Mucosa of descending colon (tissue), 3 donors: ENCODE data around the gene NR1D2. TPM values are rescaled to one million over a fixed set of nuclear protein-coding genes. Genes with fewer than 3 reads are reported as not detected.
A peak's percentile ranks its signal among the peaks of the same experiment; 100 is the strongest.
"Not testable (repeated sequence)": the region's sequence is repeated elsewhere in the genome, so short reads cannot be mapped to it uniquely, and the experiment has no call there.

Experiments
- ATAC-seq: fragments of 200-7000 bp; cut with Tn5 transposase; one replicate; pipeline ENCODE4 v1.9.1; 2020; ENCODE audit warnings: mild to moderate bottlenecking, moderate library complexity
- DNase-seq, 3 donors: peaks; one replicate each; pipeline ENCODE4 v3.0.0-alpha.2; 2020
- H3K36me3 ChIP-seq: fragments of 200-600 bp; one replicate; pipeline ENCODE4 v1.8.0; 2021; ENCODE audit warnings: low read depth, mild to moderate bottlenecking
- H3K4me1 ChIP-seq: fragments of 200-600 bp; one replicate; pipeline ENCODE4 v1.8.0; 2021; ENCODE audit warnings: low read depth, mild to moderate bottlenecking
- H3K4me3 ChIP-seq: fragments of 200-600 bp; one replicate; pipeline ENCODE4 v1.8.0; 2021; ENCODE audit warnings: mild to moderate bottlenecking
- H3K9me3 ChIP-seq: fragments of 200-600 bp; one replicate; pipeline ENCODE4 v1.8.0; 2021; ENCODE audit warnings: mild to moderate bottlenecking
- CTCF ChIP-seq: fragments of 200-600 bp; IDR thresholded peaks from one replicate; pipeline ENCODE4 v1.8.0; 2022; ENCODE audit warnings: antibody characterized with exemption, mild to moderate bottlenecking
- intact Hi-C, 2 donors: fragments of 100-400 bp; cut with DNase I in 1 of 2; cut with micrococcal nuclease in 1 of 2; formaldehyde crosslinking; loops; one replicate each; pipeline versions ENCODE4 v1.11.0 to v1.11.1; 2022; cut with DNase I, micrococcal nuclease
- total RNA-seq, 3 donors: library from RNA; stranded (reverse); fragmentation: NEBNext Ultra II Directional in 2 of 3; extraction: Animal tissue kit (Norgen Biotek cat#: 25700) in 2 of 3; gene quantifications; one replicate each; pipeline versions ENCODE4 v1.2.1 to v1.2.4, GENCODE V29; 2021 to 2023
- donor health status: DM: no; HTN: no; CAD: no; lungs with moderate emphysema.
- donor health status: DM: no; HTN: no; CAD: no.
- donor health status: DM: no; HTN: yes; CAD: no.

Gene NR1D2
- total RNA-seq, 3 donors from 2014 or later, result 16.5 to 37.8 (median 28.5) TPM

- no peak for TF ChIP-seq CTCF
- no peak overlapping the region for H3K4me3 ChIP-seq
- no peaks in the 10 kb centered on the region for H3K36me3 ChIP-seq
- no peak for DNase-seq
- intact Hi-C loops, result no loop called here
- no peak for ATAC-seq
- peaks cover 7% of the 10 kb centered on the region for H3K4me1 ChIP-seq
- no peaks in the 10 kb centered on the region for H3K9me3 ChIP-seq
Observed at GRCh38 chr3:23913182-23913581, 31.9 kb upstream of the NR1D2 start.

- H3K9me3 ChIP-seq, result no peaks in the 10 kb centered on the region
- DNase-seq (no peak), ATAC-seq (no peak)
- peaks cover 14% of the 10 kb centered on the region for H3K4me1 ChIP-seq
- intact Hi-C loops, result no loop called here
- no peak for TF ChIP-seq CTCF
- H3K4me3 ChIP-seq, result no peak overlapping the region
- H3K36me3 ChIP-seq, result no peaks in the 10 kb centered on the region
Observed at GRCh38 chr3:23913873-23914743, 31.0 kb upstream of the NR1D2 start.

GRCh38 chr3:23915537-23916108 is 29.5 kb upstream of the NR1D2 start:
- Histone ChIP-seq H3K9me3 (no peaks in the 10 kb centered on the region), H3K4me3 (no peak overlapping the region), H3K4me1 (peaks cover 14% of the 10 kb centered on the region), H3K36me3 (no peaks in the 10 kb centered on the region)
- ATAC-seq, result no peak
- TF ChIP-seq CTCF, result no peak
- DNase-seq, result peak in 1 of 3 donors; percentile 17
- intact Hi-C loops, result no loop called here

GRCh38 chr3:23916152-23916885 is 28.8 kb upstream of the NR1D2 start:
- no peak for TF ChIP-seq CTCF
- ATAC-seq, result peak; percentile 62
- Histone ChIP-seq H3K9me3 (no peaks in the 10 kb centered on the region), H3K4me1 (peaks cover 14% of the 10 kb centered on the region), H3K4me3 (peak overlapping the region; percentile 83), H3K36me3 (no peaks in the 10 kb centered on the region)
- no peak for DNase-seq
- intact Hi-C loops, result no loop called here

- TF ChIP-seq CTCF, result peak; percentile 40
- DNase-seq (peak; percentile 97 to 98 (median 98)), ATAC-seq (peak; percentile 99)
- H3K4me1 ChIP-seq, result peaks cover 14% of the 10 kb centered on the region
- H3K4me3 ChIP-seq, result peak within 1 kb of the TSS; percentile 83
- no peaks in the 10 kb centered on the region for H3K9me3 ChIP-seq
- H3K36me3 ChIP-seq, result no peaks in the 10 kb centered on the region
- intact Hi-C loops, result no loop called here
Observed at GRCh38 chr3:23916886-23917678, 28.0 kb upstream of the NR1D2 start, which contains the start of the genes NKIRAS1 and RPL15. Gene NKIRAS1 (minus strand): TSS chr3:23916990. CDS start chr3:23910904, 6,086 bp downstream. Gene RPL15 (plus strand): TSS chr3:23917132. CDS start chr3:23917860, 728 bp downstream.

GRCh38 chr3:23917679-23918303 is 27.3 kb upstream of the NR1D2 start:
- H3K36me3 ChIP-seq, H3K9me3 ChIP-seq, intact Hi-C loops: not testable (repeated sequence)
- DNase-seq (peak in 1 of 3 donors; percentile 83), ATAC-seq (peak; percentile 72)
- Histone ChIP-seq H3K4me1 (peaks cover 14% of the 10 kb centered on the region), H3K4me3 (peak overlapping the region; percentile 83)

- DNase-seq, H3K36me3 ChIP-seq, H3K4me3 ChIP-seq, ATAC-seq, intact Hi-C loops, H3K9me3 ChIP-seq: not testable (repeated sequence)
- H3K4me1 ChIP-seq, result peaks cover 14% of the 10 kb centered on the region
Observed at GRCh38 chr3:23918331-23918730, 26.8 kb upstream of the NR1D2 start.
